Trophoblast cell (in vitro differentiated cells and primary cell): Measurements from ENCODE around the gene RGS7.
"Not testable (repeated sequence)": the region's sequence is repeated elsewhere in the genome, so short reads cannot be mapped to it uniquely, and the experiment has no call there.

Source experiments
- DNase-seq, 2 donors: peaks; one replicate each; pipeline ENCODE4 v3.0.0-alpha.2; 2016
- H2AFZ ChIP-seq: 2 replicates; pipeline ENCODE4 v1.6.1; 2013; ENCODE audit warnings: low read length, moderate library complexity, mild to moderate bottlenecking; ENCODE audit not compliant: insufficient read depth, poor library complexity
- H2AK5ac ChIP-seq: 2 replicates; pipeline ENCODE4 v1.6.1; 2013; ENCODE audit warnings: mild to moderate bottlenecking, low read length
- H2BK120ac ChIP-seq: 2 replicates; pipeline ENCODE4 v1.6.1; 2013; ENCODE audit warnings: low read length, mild to moderate bottlenecking, moderate library complexity; ENCODE audit not compliant: insufficient read depth, poor library complexity
- H2BK12ac ChIP-seq: 2 replicates; pipeline ENCODE4 v1.6.1; 2013; ENCODE audit warnings: mild to moderate bottlenecking, low read length, moderate library complexity
- H2BK5ac ChIP-seq: 2 replicates; pipeline ENCODE4 v1.6.1; 2013; ENCODE audit warnings: low read length, low read depth, moderate library complexity, mild to moderate bottlenecking; ENCODE audit not compliant: poor library complexity
- H3K14ac ChIP-seq: 2 replicates; pipeline ENCODE4 v1.6.1; 2013; ENCODE audit warnings: mild to moderate bottlenecking, low read length
- H3K18ac ChIP-seq: 2 replicates; pipeline ENCODE4 v1.6.1; 2013; ENCODE audit warnings: mild to moderate bottlenecking, low read length
- H3K23ac ChIP-seq: 2 replicates; pipeline ENCODE4 v1.6.1; 2013; ENCODE audit warnings: low read length
- H3K27ac ChIP-seq: 2 replicates; pipeline ENCODE4 v1.5.1; 2013; ENCODE audit warnings: low read depth, mild to moderate bottlenecking, inconsistent platforms, low read length, moderate library complexity
- H3K27me3 ChIP-seq: 2 replicates; pipeline ENCODE4 v1.6.1; 2013; ENCODE audit warnings: inconsistent platforms, mild to moderate bottlenecking, low read length, moderate library complexity; ENCODE audit not compliant: insufficient read depth
- H3K36me3 ChIP-seq, 2 experiments: 1 replicate in 1 of 2; 2 replicates in 1 of 2; pipeline ENCODE4 v1.6.1; 2013; ENCODE audit warnings: low read length in 2 of 2, mild to moderate bottlenecking in 2 of 2, moderate library complexity in 1 of 2; ENCODE audit not compliant: insufficient read depth in 2 of 2, control insufficient read depth in 1 of 2
- H3K4ac ChIP-seq: 2 replicates; pipeline ENCODE4 v1.6.1; 2013; ENCODE audit warnings: low read depth, mild to moderate bottlenecking, low read length, moderate library complexity
- H3K4me1 ChIP-seq, 2 experiments: 1 replicate in 1 of 2; 2 replicates in 1 of 2; pipeline ENCODE4 v1.6.1; 2013; ENCODE audit warnings: low read length in 2 of 2, mild to moderate bottlenecking in 2 of 2, moderate library complexity in 1 of 2; ENCODE audit not compliant: insufficient read depth in 2 of 2, control insufficient read depth in 1 of 2
- H3K4me2 ChIP-seq: 2 replicates; pipeline ENCODE4 v1.6.1; 2013; ENCODE audit warnings: inconsistent platforms, mild to moderate bottlenecking, low read length, moderate library complexity
- H3K4me3 ChIP-seq: 2 replicates; pipeline ENCODE4 v1.5.1; 2013; ENCODE audit warnings: mild to moderate bottlenecking, low read depth, low read length, inconsistent platforms
- H3K79me1 ChIP-seq: one replicate; pipeline ENCODE4 v1.6.1; 2013; ENCODE audit warnings: low read length
- H3K79me2 ChIP-seq: 2 replicates; pipeline ENCODE4 v1.6.1; 2013; ENCODE audit warnings: low read length, mild to moderate bottlenecking; ENCODE audit not compliant: control insufficient read depth, insufficient read depth, poor library complexity
- H3K9ac ChIP-seq: 2 replicates; pipeline ENCODE4 v1.6.1; 2013; ENCODE audit warnings: mild to moderate bottlenecking, low read length
- H3K9me3 ChIP-seq: 2 replicates; pipeline ENCODE4 v1.6.1; 2013; ENCODE audit warnings: low read depth, mild to moderate bottlenecking, control low read depth, inconsistent platforms, low read length; ENCODE audit not compliant: insufficient read depth
- H4K12ac ChIP-seq: 2 replicates; pipeline ENCODE4 v1.6.1; 2013; ENCODE audit warnings: low read depth, mild to moderate bottlenecking, low read length, moderate library complexity
- H4K8ac ChIP-seq: 2 replicates; pipeline ENCODE4 v1.6.1; 2013; ENCODE audit warnings: low read depth, mild to moderate bottlenecking, low read length, moderate library complexity
- H4K91ac ChIP-seq: one replicate; pipeline ENCODE4 v1.6.1; 2013; ENCODE audit warnings: low read depth, mild to moderate bottlenecking, low read length, moderate library complexity
- WGBS: extraction: QIAGEN DNeasy Blood & Tissue Kit; methylation state at CpG from one replicate; pipeline ENCODE4 v1.1.7; 2013; ENCODE audit warnings: missing lambda C conversion rate; ENCODE audit not compliant: insufficient read length, insufficient coverage; ENCODE audit errors: extremely low coverage; 5-methylcytosine and 5-hydroxymethylcytosine counted together

The RGS7 gene

DNA sequence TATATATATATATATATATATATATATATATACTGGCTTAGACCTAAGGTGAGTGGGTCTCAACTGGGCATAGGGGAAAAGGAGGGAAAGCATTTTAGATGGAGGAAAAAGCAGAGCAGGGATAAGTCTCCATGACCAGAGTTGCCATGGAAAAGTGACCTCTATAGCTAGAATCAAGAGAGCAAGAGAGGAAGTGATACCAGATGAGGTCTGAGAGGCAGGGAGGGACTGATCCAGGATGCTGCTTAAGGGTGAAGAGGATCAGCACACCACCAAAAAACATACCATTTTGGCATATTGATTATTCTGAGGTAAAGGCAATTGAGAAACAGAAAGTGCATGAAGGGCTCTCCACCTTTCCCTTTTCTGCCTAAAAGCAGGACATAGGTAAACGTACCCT, 267.9 kb downstream of the RGS7 start:
- H2AFZ ChIP-seq, H2AK5ac ChIP-seq, H3K79me2 ChIP-seq, H4K12ac ChIP-seq, H3K14ac ChIP-seq, H3K9me3 ChIP-seq, H2BK12ac ChIP-seq, H3K23ac ChIP-seq, H3K4ac ChIP-seq, H3K79me1 ChIP-seq, H3K27ac ChIP-seq, H2BK5ac ChIP-seq, H4K8ac ChIP-seq, H3K27me3 ChIP-seq, H3K4me1 ChIP-seq, H3K9ac ChIP-seq, H3K4me3 ChIP-seq, H3K36me3 ChIP-seq, H3K4me2 ChIP-seq, H4K91ac ChIP-seq, DNase-seq, H2BK120ac ChIP-seq, H3K18ac ChIP-seq: not testable (repeated sequence)
- WGBS, result no CpG with 5 or more reads among the region's 1 CpG

GRCh38 chr1:241088075-241088474, 268.9 kb downstream of the RGS7 start:
- H3K9ac ChIP-seq, H2AFZ ChIP-seq, H3K27ac ChIP-seq, H4K12ac ChIP-seq, H4K91ac ChIP-seq, H3K14ac ChIP-seq, H3K4ac ChIP-seq, H3K4me2 ChIP-seq, H2BK12ac ChIP-seq, H3K18ac ChIP-seq, DNase-seq, H3K79me2 ChIP-seq, H3K79me1 ChIP-seq, H4K8ac ChIP-seq, H3K4me3 ChIP-seq, H2BK120ac ChIP-seq, H2BK5ac ChIP-seq, H2AK5ac ChIP-seq, H3K4me1 ChIP-seq, H3K9me3 ChIP-seq, H3K36me3 ChIP-seq, H3K23ac ChIP-seq, H3K27me3 ChIP-seq: not testable (repeated sequence)
- WGBS, result no CpG with 5 or more reads among the region's 2 CpGs

GRCh38 chr1:241086686-241087085, 270.3 kb downstream of the RGS7 start:
- no CpG with 5 or more reads among the region's 6 CpGs for WGBS
- Histone ChIP-seq H3K4me3 (no peak overlapping the region), H3K9me3 (no peaks in the 10 kb centered on the region), H3K27ac (no peak overlapping the region), H3K4me1 (peaks cover 2 to 4% of the 10 kb centered on the region in 2 experiments), H2BK12ac (no peak overlapping the region), H4K12ac (no peak overlapping the region), H3K27me3 (no peaks in the 10 kb centered on the region), H4K8ac (no peak overlapping the region), H3K18ac (no peak overlapping the region), H3K36me3 (no peaks in the 10 kb centered on the region), H2AFZ (no peak overlapping the region), H3K79me2 (no peaks in the 10 kb centered on the region), H2BK120ac (no peak overlapping the region), H3K9ac (no peak overlapping the region), H3K79me1 (no peaks in the 10 kb centered on the region), H3K23ac (no peak overlapping the region), H3K4me2 (no peak overlapping the region), H3K14ac (no peak overlapping the region), H2AK5ac (no peak overlapping the region), H3K4ac (no peak overlapping the region), H4K91ac (no peak overlapping the region), H2BK5ac (no peak overlapping the region)
- no peak for DNase-seq

DNA sequence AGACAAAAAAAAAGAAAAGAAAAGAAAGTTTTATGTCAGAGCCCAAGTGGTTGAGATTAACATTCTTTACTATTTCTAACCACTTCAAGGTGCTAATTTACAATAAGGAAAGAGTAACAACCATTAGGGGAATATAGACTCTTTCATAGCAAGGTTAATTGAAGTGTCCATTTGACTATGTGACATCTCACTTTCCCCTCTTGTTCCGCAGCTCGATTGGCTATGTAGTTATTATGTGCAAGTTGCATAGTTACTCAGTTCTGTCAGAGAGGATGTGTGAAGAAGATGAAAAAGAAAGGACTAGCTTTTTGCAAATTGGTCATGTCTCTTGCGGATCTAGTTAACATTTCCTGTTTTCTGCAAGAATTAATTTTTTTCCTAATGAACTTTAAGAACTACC, 273.7 kb downstream of the RGS7 start:
- Histone ChIP-seq H2AK5ac (no peak overlapping the region), H3K4me1 (peaks cover 2 to 4% of the 10 kb centered on the region in 2 experiments), H3K27me3 (no peaks in the 10 kb centered on the region), H3K23ac (no peak overlapping the region), H3K18ac (no peak overlapping the region), H4K8ac (no peak overlapping the region), H3K27ac (no peak overlapping the region), H4K12ac (no peak overlapping the region), H3K79me1 (no peaks in the 10 kb centered on the region), H3K9me3 (no peaks in the 10 kb centered on the region), H2BK120ac (no peak overlapping the region), H3K4me2 (no peak overlapping the region), H3K4me3 (no peak overlapping the region), H3K79me2 (no peaks in the 10 kb centered on the region), H2BK12ac (no peak overlapping the region), H2BK5ac (no peak overlapping the region), H3K36me3 (no peaks in the 10 kb centered on the region), H2AFZ (no peak overlapping the region), H3K14ac (no peak overlapping the region), H3K9ac (no peak overlapping the region), H3K4ac (no peak overlapping the region), H4K91ac (no peak overlapping the region)
- no CpG with 5 or more reads among the region's 3 CpGs for WGBS
- DNase-seq, result no peak
